ENCODE results near the gene CXCR3.

DNA sequence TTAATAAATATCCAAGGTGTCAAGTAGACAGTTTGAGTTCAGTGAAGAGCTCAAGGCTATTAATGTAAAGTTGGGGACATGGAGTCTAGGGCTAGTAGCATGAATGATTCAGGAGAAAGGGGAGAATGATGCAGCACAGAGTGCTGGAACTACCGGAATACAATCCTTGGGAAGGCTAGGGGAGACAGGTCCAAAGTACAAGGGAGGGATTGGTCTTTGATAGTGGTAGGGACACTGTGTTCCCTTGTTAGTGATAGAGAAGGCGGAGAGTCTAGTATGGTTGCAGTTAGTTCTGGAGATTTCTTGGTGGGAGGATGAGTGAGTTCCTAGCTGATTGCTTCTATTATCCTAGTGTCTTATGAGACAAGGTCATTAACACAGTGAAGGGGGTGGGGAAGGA is 31.4 kb downstream of the CXCR3 start:
- TF ChIP-seq, protein P1, sequence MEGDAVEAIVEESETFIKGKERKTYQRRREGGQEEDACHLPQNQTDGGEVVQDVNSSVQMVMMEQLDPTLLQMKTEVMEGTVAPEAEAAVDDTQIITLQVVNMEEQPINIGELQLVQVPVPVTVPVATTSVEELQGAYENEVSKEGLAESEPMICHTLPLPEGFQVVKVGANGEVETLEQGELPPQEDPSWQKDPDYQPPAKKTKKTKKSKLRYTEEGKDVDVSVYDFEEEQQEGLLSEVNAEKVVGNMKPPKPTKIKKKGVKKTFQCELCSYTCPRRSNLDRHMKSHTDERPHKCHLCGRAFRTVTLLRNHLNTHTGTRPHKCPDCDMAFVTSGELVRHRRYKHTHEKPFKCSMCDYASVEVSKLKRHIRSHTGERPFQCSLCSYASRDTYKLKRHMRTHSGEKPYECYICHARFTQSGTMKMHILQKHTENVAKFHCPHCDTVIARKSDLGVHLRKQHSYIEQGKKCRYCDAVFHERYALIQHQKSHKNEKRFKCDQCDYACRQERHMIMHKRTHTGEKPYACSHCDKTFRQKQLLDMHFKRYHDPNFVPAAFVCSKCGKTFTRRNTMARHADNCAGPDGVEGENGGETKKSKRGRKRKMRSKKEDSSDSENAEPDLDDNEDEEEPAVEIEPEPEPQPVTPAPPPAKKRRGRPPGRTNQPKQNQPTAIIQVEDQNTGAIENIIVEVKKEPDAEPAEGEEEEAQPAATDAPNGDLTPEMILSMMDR (IDR thresholded peaks at IDR 0.05; ENCODE audit: low read depth, low read length), result no peak
- no peak for TF ChIP-seq EZH2phosphoT487 (IDR thresholded peaks at IDR 0.05; ENCODE audit: low read depth)

All from OCI-LY3 (cell line).